ENCODE data around the gene ZFR. TPM values are rescaled to one million over a fixed set of nuclear protein-coding genes. Genes with fewer than 3 reads are reported as not detected.
"Not testable (repeated sequence)": the region's sequence is repeated elsewhere in the genome, so short reads cannot be mapped to it uniquely, and the experiment has no call there.

The ZFR gene
- total RNA-seq, 8 experiments from 2014 or later = 72.5 to 116 (median 88.7) TPM

- WGBS, 10 experiments = 40 to 100% (median 89%) methylated on average over 1 to 2 of the region's 2 CpGs; no CpG with 5 or more reads in 6 of the 10 experiments
- peak in 4 of 8 experiments; percentile 40 to 61 (median 50) for ATAC-seq (replicated peaks in 6 of 8)
- H3K27ac ChIP-seq = no peak overlapping the region
- peaks cover 7 to 19% of the 10 kb centered on the region in 2 donors for H3K4me1 ChIP-seq (replicated peaks in 1 of 2)
- H3K4me3 ChIP-seq = no peak overlapping the region
- in situ Hi-C loops (cut with MboI; ENCODE audit: low pct_unique_long_range_greater_than_20kb in 2 of 9, low sequenced_read_pairs in 9 of 9, unreplicated experiment in 9 of 9) = no loop called here
Measured at GRCh38 chr5:32471784-32472183, 27.2 kb upstream of the ZFR start.

- Histone ChIP-seq H3K4me1 (replicated peaks in 1 of 2) (no peaks in the 10 kb centered on the region), H3K27ac (no peak overlapping the region), H3K4me3 (no peak overlapping the region)
- in situ Hi-C loops (cut with MboI; ENCODE audit: low pct_unique_long_range_greater_than_20kb in 2 of 9, low sequenced_read_pairs in 9 of 9, unreplicated experiment in 9 of 9) = no loop called here
- ATAC-seq (replicated peaks in 6 of 8) = no peak
- WGBS, 10 experiments = 17 to 100% (median 75%) methylated on average over 1 to 2 of the region's 2 CpGs; no CpG with 5 or more reads in 1 of the 10 experiments
Measured at GRCh38 chr5:32465076-32465475, 20.5 kb upstream of the ZFR start.

- Histone ChIP-seq H3K4me3 (no peak overlapping the region), H3K4me1 (replicated peaks in 1 of 2) (no peaks in the 10 kb centered on the region), H3K27ac (no peak overlapping the region)
- peak in 2 of 8 experiments; percentile 80 to 87 for ATAC-seq (replicated peaks in 6 of 8)
- 20 to 100% (median 92%) methylated on average over 1 of the region's 1 CpG; no CpG with 5 or more reads in 4 of the 10 experiments for WGBS, 10 experiments
- in situ Hi-C loops (cut with MboI; ENCODE audit: low pct_unique_long_range_greater_than_20kb in 2 of 9, low sequenced_read_pairs in 9 of 9, unreplicated experiment in 9 of 9) = no loop called here
Measured at GRCh38 chr5:32462618-32463017, 18.1 kb upstream of the ZFR start.

GRCh38 chr5:32461441-32462120, 17.0 kb upstream of the ZFR start:
- no peaks in the 10 kb centered on the region for H3K4me1 ChIP-seq (replicated peaks in 1 of 2)
- no peak overlapping the region for H3K4me3 ChIP-seq
- H3K27ac ChIP-seq = no peak overlapping the region
- in situ Hi-C loops (cut with MboI; ENCODE audit: low pct_unique_long_range_greater_than_20kb in 2 of 9, low sequenced_read_pairs in 9 of 9, unreplicated experiment in 9 of 9) = no loop called here
- ATAC-seq (replicated peaks in 6 of 8) = no peak
- WGBS, 10 experiments = 43 to 80% (median 68%) methylated on average over 1 to 5 of the region's 6 CpGs

- Histone ChIP-seq H3K4me3 (no peak overlapping the region), H3K27ac (no peak overlapping the region), H3K4me1 (replicated peaks in 1 of 2) (no peaks in the 10 kb centered on the region)
- in situ Hi-C loops (cut with MboI; ENCODE audit: low pct_unique_long_range_greater_than_20kb in 2 of 9, low sequenced_read_pairs in 9 of 9, unreplicated experiment in 9 of 9) = no loop called here
- ATAC-seq (replicated peaks in 6 of 8) = no peak
- WGBS, 10 experiments = 33 to 100% (median 60%) methylated on average over 1 of the region's 2 CpGs; no CpG with 5 or more reads in 7 of the 10 experiments
Measured at GRCh38 chr5:32460702-32461101, 16.2 kb upstream of the ZFR start.

GRCh38 chr5:32458880-32459495, 14.4 kb upstream of the ZFR start:
- no peak overlapping the region for H3K27ac ChIP-seq
- no peaks in the 10 kb centered on the region for H3K4me1 ChIP-seq (replicated peaks in 1 of 2)
- in situ Hi-C loops (cut with MboI; ENCODE audit: low pct_unique_long_range_greater_than_20kb in 2 of 9, low sequenced_read_pairs in 9 of 9, unreplicated experiment in 9 of 9) = no loop called here
- peak in 3 of 8 experiments; percentile 80 to 91 (median 80) for ATAC-seq (replicated peaks in 6 of 8)
- 0 to 91% (median 66%) methylated on average over 1 to 5 of the region's 5 CpGs; no CpG with 5 or more reads in 1 of the 10 experiments for WGBS, 10 experiments
- H3K4me3 ChIP-seq = no peak overlapping the region

- in situ Hi-C loops (cut with MboI; ENCODE audit: low pct_unique_long_range_greater_than_20kb in 2 of 9, low sequenced_read_pairs in 9 of 9, unreplicated experiment in 9 of 9) = no loop called here
- Histone ChIP-seq H3K27ac (no peak overlapping the region), H3K4me3 (no peak overlapping the region), H3K4me1 (replicated peaks in 1 of 2) (no peaks in the 10 kb centered on the region)
- 76 to 100% (median 87%) methylated on average over 1 to 6 of the region's 6 CpGs; no CpG with 5 or more reads in 1 of the 10 experiments for WGBS, 10 experiments
- no peak for ATAC-seq (replicated peaks in 6 of 8)
Measured at GRCh38 chr5:32455311-32455710, 10.8 kb upstream of the ZFR start.

- 60 to 100% (median 92%) methylated on average over 1 to 2 of the region's 5 CpGs; no CpG with 5 or more reads in 5 of the 10 experiments for WGBS, 10 experiments
- no peak for ATAC-seq (replicated peaks in 6 of 8)
Measured at GRCh38 chr5:32454821-32455220, 10.3 kb upstream of the ZFR start.

GRCh38 chr5:32453916-32454315, 9.4 kb upstream of the ZFR start:
- no peaks in the 10 kb centered on the region for H3K4me1 ChIP-seq (replicated peaks in 1 of 2)
- ATAC-seq (replicated peaks in 6 of 8) = no peak
- in situ Hi-C loops (cut with MboI; ENCODE audit: low pct_unique_long_range_greater_than_20kb in 2 of 9, low sequenced_read_pairs in 9 of 9, unreplicated experiment in 9 of 9) = no loop called here
- H3K4me3 ChIP-seq = no peak overlapping the region
- H3K27ac ChIP-seq = no peak overlapping the region
- 60 to 100% (median 88%) methylated on average over 1 to 5 of the region's 5 CpGs; no CpG with 5 or more reads in 2 of the 10 experiments for WGBS, 10 experiments

More at GRCh38 chr5:32454821-32455220, 10.3 kb upstream of the ZFR start:
- in situ Hi-C loops (cut with MboI; ENCODE audit: low pct_unique_long_range_greater_than_20kb in 2 of 9, low sequenced_read_pairs in 9 of 9, unreplicated experiment in 9 of 9) = no loop called here
- no peak overlapping the region for H3K4me3 ChIP-seq
- H3K4me1 ChIP-seq (replicated peaks in 1 of 2) = no peaks in the 10 kb centered on the region
- no peak overlapping the region for H3K27ac ChIP-seq

- H3K27ac ChIP-seq; H3K4me3 ChIP-seq; H3K4me1 ChIP-seq (replicated peaks in 1 of 2); in situ Hi-C loops (cut with MboI; ENCODE audit: low pct_unique_long_range_greater_than_20kb in 2 of 9, low sequenced_read_pairs in 9 of 9, unreplicated experiment in 9 of 9): not testable (repeated sequence)
- 67 to 100% (median 77%) methylated on average over 1 to 4 of the region's 6 CpGs; no CpG with 5 or more reads in 1 of the 10 experiments for WGBS, 10 experiments
- peak in 1 of 8 experiments; percentile 39 for ATAC-seq (replicated peaks in 6 of 8)
Measured at GRCh38 chr5:32452316-32452715, 7.8 kb upstream of the ZFR start.

- peak in 2 of 8 experiments; percentile 29 to 52 for ATAC-seq (replicated peaks in 6 of 8)
- in situ Hi-C loops (cut with MboI; ENCODE audit: low pct_unique_long_range_greater_than_20kb in 2 of 9, low sequenced_read_pairs in 9 of 9, unreplicated experiment in 9 of 9) = no loop called here
- WGBS, 10 experiments = 50 to 80% (median 69%) methylated on average over 1 of the region's 1 CpG; no CpG with 5 or more reads in 5 of the 10 experiments
- Histone ChIP-seq H3K27ac (no peak overlapping the region), H3K4me1 (replicated peaks in 1 of 2) (no peaks in the 10 kb centered on the region), H3K4me3 (no peak overlapping the region)
Measured at GRCh38 chr5:32450952-32451351, 6.4 kb upstream of the ZFR start.

- H3K4me3 ChIP-seq = no peak overlapping the region
- ATAC-seq (replicated peaks in 6 of 8) = no peak
- H3K27ac ChIP-seq = no peak overlapping the region
- no peaks in the 10 kb centered on the region for H3K4me1 ChIP-seq (replicated peaks in 1 of 2)
- in situ Hi-C loops (cut with MboI; ENCODE audit: low pct_unique_long_range_greater_than_20kb in 2 of 9, low sequenced_read_pairs in 9 of 9, unreplicated experiment in 9 of 9) = no loop called here
- 0 to 100% (median 66%) methylated on average over 1 to 2 of the region's 2 CpGs; no CpG with 5 or more reads in 2 of the 10 experiments for WGBS, 10 experiments
Measured at GRCh38 chr5:32449262-32449661, 4.7 kb upstream of the ZFR start.

GRCh38 chr5:32446630-32447029, 2.1 kb upstream of the ZFR start:
- in situ Hi-C loops (cut with MboI; ENCODE audit: low pct_unique_long_range_greater_than_20kb in 2 of 9, low sequenced_read_pairs in 9 of 9, unreplicated experiment in 9 of 9) = no loop called here
- Histone ChIP-seq H3K4me1 (replicated peaks in 1 of 2) (peaks cover 0 to 13% of the 10 kb centered on the region in 2 donors), H3K27ac (no peak overlapping the region), H3K4me3 (no peak overlapping the region)
- 0 to 100% (median 84%) methylated on average over 1 to 5 of the region's 5 CpGs; no CpG with 5 or more reads in 3 of the 10 experiments for WGBS, 10 experiments
- ATAC-seq (replicated peaks in 6 of 8) = peak in 1 of 8 experiments; percentile 3
